HEK293 (cell line): Measurements from ENCODE around the gene ANP32A.

Source experiments
- GLI2 ChIP-seq: fragments of 450-650 bp; formaldehyde crosslinking; IDR thresholded peaks from 2 replicates; pipeline ENCODE4; 2017; ENCODE audit warnings: missing biosample characterization, missing genetic modification characterization, low read depth, borderline replicate concordance
- HOXD13 ChIP-seq: sonication (generic); formaldehyde crosslinking; IDR thresholded peaks from 2 replicates; pipeline ENCODE4 v1.8.0; 2022; ENCODE audit warnings: missing genetic modification reagents, borderline replicate concordance
- KLF8 ChIP-seq: fragments of 450-650 bp; formaldehyde crosslinking; IDR thresholded peaks from 2 replicates; pipeline ENCODE4 v1.5.1; 2016; ENCODE audit warnings: missing biosample characterization, missing genetic modification characterization
- KLF9 ChIP-seq: fragments of 450-650 bp; formaldehyde crosslinking; IDR thresholded peaks from 2 replicates; pipeline ENCODE4 v1.5.1; 2016; ENCODE audit warnings: missing biosample characterization, missing genetic modification characterization, low read depth
- MEIS1 ChIP-seq: sonication (generic); formaldehyde crosslinking; IDR thresholded peaks from 2 replicates; pipeline ENCODE4 v1.8.1; 2022; ENCODE audit warnings: missing genetic modification reagents, mild to moderate bottlenecking, borderline replicate concordance
- PRDM1 ChIP-seq: fragments of 450-650 bp; formaldehyde crosslinking; IDR thresholded peaks from 2 replicates; pipeline ENCODE4; 2016; ENCODE audit warnings: missing biosample characterization, missing genetic modification characterization
- SP7 ChIP-seq: fragments of 450-650 bp; formaldehyde crosslinking; IDR thresholded peaks from 2 replicates; pipeline ENCODE4 v1.5.1; 2016; ENCODE audit warnings: missing biosample characterization, missing genetic modification characterization
- YY1 ChIP-seq: fragments of 450-650 bp; formaldehyde crosslinking; IDR thresholded peaks from 2 replicates; pipeline ENCODE4 v1.5.1; 2018; ENCODE audit warnings: missing biosample characterization, missing genetic modification characterization
- ZBTB21 ChIP-seq: fragments of 450-650 bp; formaldehyde crosslinking; IDR thresholded peaks from 2 replicates; pipeline ENCODE4 v1.5.1; 2017; ENCODE audit warnings: missing biosample characterization, missing genetic modification characterization
- ZEB2 ChIP-seq: fragments of 450-650 bp; formaldehyde crosslinking; IDR thresholded peaks from 2 replicates; pipeline ENCODE4 v1.5.1; 2016; ENCODE audit warnings: missing biosample characterization, missing genetic modification characterization
- ZFP41 ChIP-seq: fragments of 450-650 bp; formaldehyde crosslinking; IDR thresholded peaks from 2 replicates; pipeline ENCODE4 v1.5.1; 2016; ENCODE audit warnings: missing biosample characterization, missing genetic modification characterization, borderline replicate concordance
- ZNF138 ChIP-seq: fragments of 450-650 bp; formaldehyde crosslinking; IDR thresholded peaks from 2 replicates; pipeline ENCODE4 v1.5.1; 2016; ENCODE audit warnings: missing biosample characterization, missing genetic modification characterization, borderline replicate concordance
- ZNF19 ChIP-seq: fragments of 450-650 bp; formaldehyde crosslinking; IDR thresholded peaks from 2 replicates; pipeline ENCODE4; 2016; ENCODE audit warnings: missing biosample characterization, missing genetic modification characterization, low read depth
- ZNF280D ChIP-seq: fragments of 450-650 bp; formaldehyde crosslinking; IDR thresholded peaks from 2 replicates; pipeline ENCODE4 v1.5.1; 2016; ENCODE audit warnings: missing biosample characterization, missing genetic modification characterization
- ZNF324 ChIP-seq: fragments of 450-650 bp; formaldehyde crosslinking; IDR thresholded peaks from 2 replicates; pipeline ENCODE4 v1.5.1; 2016; ENCODE audit warnings: missing biosample characterization, missing genetic modification characterization
- ZNF366 ChIP-seq: fragments of 450-650 bp; formaldehyde crosslinking; conservative IDR thresholded peaks from 2 replicates; pipeline ENCODE4 v1.5.1; 2016; ENCODE audit warnings: missing biosample characterization, missing genetic modification characterization
- ZNF37A ChIP-seq: fragments of 450-650 bp; IDR thresholded peaks from 2 replicates; pipeline ENCODE4 v1.5.1; 2018; ENCODE audit warnings: missing biosample characterization, missing genetic modification characterization
- ZNF394 ChIP-seq: fragments of 450-650 bp; formaldehyde crosslinking; IDR thresholded peaks from 2 replicates; pipeline ENCODE4 v1.5.1; 2016; ENCODE audit warnings: missing biosample characterization, missing genetic modification characterization, mild to moderate bottlenecking, moderate library complexity, borderline replicate concordance
- ZNF398 ChIP-seq: fragments of 450-650 bp; formaldehyde crosslinking; IDR thresholded peaks from 2 replicates; pipeline ENCODE4 v1.5.1; 2017; ENCODE audit warnings: missing biosample characterization, missing genetic modification characterization
- ZNF449 ChIP-seq: fragments of 450-650 bp; formaldehyde crosslinking; IDR thresholded peaks from 2 replicates; pipeline ENCODE4 v1.5.1; 2017; ENCODE audit warnings: missing biosample characterization, mild to moderate bottlenecking, missing genetic modification characterization, moderate library complexity
- ZNF548 ChIP-seq: fragments of 450-650 bp; formaldehyde crosslinking; IDR thresholded peaks from 2 replicates; pipeline ENCODE4 v1.5.1; 2016; ENCODE audit warnings: missing biosample characterization, missing genetic modification characterization
- ZNF585B ChIP-seq: fragments of 450-650 bp; formaldehyde crosslinking; IDR thresholded peaks from 2 replicates; pipeline ENCODE4 v1.5.1; 2016; ENCODE audit warnings: missing biosample characterization, missing genetic modification characterization
- ZNF596 ChIP-seq: fragments of 450-650 bp; IDR thresholded peaks from 2 replicates; pipeline ENCODE4 v1.5.0; 2018; ENCODE audit warnings: missing biosample characterization, mild to moderate bottlenecking, missing genetic modification characterization, moderate library complexity
- ZNF610 ChIP-seq: fragments of 450-650 bp; formaldehyde crosslinking; IDR thresholded peaks from 2 replicates; pipeline ENCODE4 v1.5.1; 2016; ENCODE audit warnings: missing biosample characterization, missing genetic modification characterization, borderline replicate concordance
- ZNF623 ChIP-seq: fragments of 450-650 bp; formaldehyde crosslinking; IDR thresholded peaks from 2 replicates; pipeline ENCODE4 v1.5.1; 2016; ENCODE audit warnings: missing biosample characterization, missing genetic modification characterization
- ZNF670 ChIP-seq: fragments of 450-650 bp; formaldehyde crosslinking; IDR thresholded peaks from 2 replicates; pipeline ENCODE4 v1.5.1; 2016; ENCODE audit warnings: missing biosample characterization, missing genetic modification characterization, low read depth
- ZNF677 ChIP-seq: fragments of 450-650 bp; IDR thresholded peaks from 2 replicates; pipeline ENCODE4 v1.5.0; 2018; ENCODE audit warnings: missing biosample characterization, mild to moderate bottlenecking, missing genetic modification characterization, moderate library complexity
- ZNF776 ChIP-seq: fragments of 450-650 bp; formaldehyde crosslinking; IDR thresholded peaks from 2 replicates; pipeline ENCODE4 v1.5.0; 2017; ENCODE audit warnings: missing biosample characterization, missing genetic modification characterization, borderline replicate concordance
- ZSCAN23 ChIP-seq: fragments of 450-650 bp; formaldehyde crosslinking; IDR thresholded peaks from 2 replicates; pipeline ENCODE4 v1.5.1; 2016; ENCODE audit warnings: missing biosample characterization, missing genetic modification characterization
- TF ChIP-seq, protein P1 (sequence below): fragments of 450-650 bp; formaldehyde crosslinking; IDR thresholded peaks from 2 replicates; pipeline ENCODE4 v1.5.1; 2016; ENCODE audit warnings: missing biosample characterization, missing genetic modification characterization

Gene ANP32A

DNA sequence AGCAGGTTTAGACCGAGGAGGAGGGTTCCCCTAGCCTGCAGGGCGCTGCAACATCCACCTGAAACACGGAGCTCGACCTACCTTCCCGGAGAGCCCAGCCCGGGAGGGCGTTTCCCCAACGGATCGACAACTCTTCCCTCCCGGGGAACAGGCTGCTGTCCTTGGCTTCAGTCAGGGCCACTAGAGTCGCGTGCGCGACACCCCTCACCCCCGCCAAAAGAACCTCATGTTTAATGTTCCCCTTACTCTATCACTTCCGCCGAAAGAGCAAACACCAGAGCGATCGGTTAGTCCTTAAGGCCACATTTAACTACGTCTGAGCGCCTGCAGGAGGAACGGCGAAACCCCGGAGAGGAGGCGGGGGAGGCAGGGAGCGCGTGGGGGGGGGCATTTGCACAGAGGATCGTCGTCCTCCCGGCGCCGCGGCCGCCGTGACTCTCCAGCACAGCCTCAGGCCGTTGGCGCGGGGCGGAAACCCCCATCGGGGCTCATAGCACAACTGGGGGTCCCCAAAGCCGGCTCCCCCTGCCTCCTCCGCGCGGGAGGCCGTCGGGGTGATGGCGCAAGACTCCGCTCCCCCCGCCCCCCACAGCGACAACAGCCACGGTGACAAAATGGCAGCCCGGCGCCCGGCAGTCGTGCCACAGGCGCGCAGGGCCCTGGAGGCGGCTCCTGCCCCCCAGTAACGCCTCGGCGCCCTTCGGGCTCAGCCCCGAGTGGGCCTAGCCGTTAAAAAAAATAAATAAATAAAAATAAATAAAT lies 3.2 kb downstream of the ANP32A start (continued):
- TF ChIP-seq ZNF610 (no peak), KLF8 (tag by site-specific recombination) (peak; percentile 11; the same call in 1 of the 2 replicates), ZNF324 (peak; percentile 52; the same call in 1 of the 2 replicates), ZBTB21 (no peak), ZNF677 (tag by site-specific recombination) (no peak), ZEB2 (tag by site-specific recombination) (no peak; the same call in 1 of the 2 replicates), ZNF398 (tag by site-specific recombination) (peak; percentile 67), ZFP41 (tag by site-specific recombination) (no peak), MEIS1 (CRISPR knock-in tag) (no peak), ZNF37A (tag by site-specific recombination) (no peak), PRDM1 (tag by site-specific recombination) (0 out of 2 replicates have a peak, but pooled peaks have one; percentile 4), YY1 (tag by site-specific recombination) (peak; percentile 70; the same call in 1 of the 2 replicates), ZNF623 (tag by site-specific recombination) (no peak), ZNF138 (tag by site-specific recombination) (no peak), ZNF585B (tag by site-specific recombination) (no peak), ZNF596 (tag by site-specific recombination) (no peak), ZNF670 (tag by site-specific recombination) (no peak), ZNF366 (tag by site-specific recombination) (peak; percentile 44), HOXD13 (no peak), ZSCAN23 (tag by site-specific recombination) (peak; percentile 19; the same call in 1 of the 2 replicates), ZNF776 (tag by site-specific recombination) (no peak), GLI2 (tag by site-specific recombination) (no peak), KLF9 (tag by site-specific recombination) (peak; percentile 30; the same call in 1 of the 2 replicates), ZNF548 (tag by site-specific recombination) (no peak), ZNF19 (tag by site-specific recombination) (no peak), ZNF449 (tag by site-specific recombination) (no peak), SP7 (peak; percentile 36; the same call in 1 of the 2 replicates), ZNF280D (no peak), ZNF394 (tag by site-specific recombination) (0 out of 2 replicates have a peak, but pooled peaks have one; percentile 10)
- TF ChIP-seq, protein P1, sequence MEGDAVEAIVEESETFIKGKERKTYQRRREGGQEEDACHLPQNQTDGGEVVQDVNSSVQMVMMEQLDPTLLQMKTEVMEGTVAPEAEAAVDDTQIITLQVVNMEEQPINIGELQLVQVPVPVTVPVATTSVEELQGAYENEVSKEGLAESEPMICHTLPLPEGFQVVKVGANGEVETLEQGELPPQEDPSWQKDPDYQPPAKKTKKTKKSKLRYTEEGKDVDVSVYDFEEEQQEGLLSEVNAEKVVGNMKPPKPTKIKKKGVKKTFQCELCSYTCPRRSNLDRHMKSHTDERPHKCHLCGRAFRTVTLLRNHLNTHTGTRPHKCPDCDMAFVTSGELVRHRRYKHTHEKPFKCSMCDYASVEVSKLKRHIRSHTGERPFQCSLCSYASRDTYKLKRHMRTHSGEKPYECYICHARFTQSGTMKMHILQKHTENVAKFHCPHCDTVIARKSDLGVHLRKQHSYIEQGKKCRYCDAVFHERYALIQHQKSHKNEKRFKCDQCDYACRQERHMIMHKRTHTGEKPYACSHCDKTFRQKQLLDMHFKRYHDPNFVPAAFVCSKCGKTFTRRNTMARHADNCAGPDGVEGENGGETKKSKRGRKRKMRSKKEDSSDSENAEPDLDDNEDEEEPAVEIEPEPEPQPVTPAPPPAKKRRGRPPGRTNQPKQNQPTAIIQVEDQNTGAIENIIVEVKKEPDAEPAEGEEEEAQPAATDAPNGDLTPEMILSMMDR (tag by site-specific recombination), result no peak; the same call in 1 of the 2 replicates
